SKM-1 treated with dmso at 0.1 percent for 144 hours (cell line): ENCODE results near the gene CETN1.

Experiments
- DNase-seq: peaks from one replicate; lab custom pipeline; 2025; ENCODE audit not compliant: unreplicated experiment; lab: John Stamatoyannopoulos, UW

Gene CETN1

GRCh38 chr18:621291-622043, 41.3 kb downstream of the CETN1 start:
- no peak for DNase-seq

- DNase-seq, result no peak
Measured at GRCh38 chr18:622289-622688, 42.1 kb downstream of the CETN1 start.

- DNase-seq, result peak; percentile 52
Measured at GRCh38 chr18:623761-624620, 43.8 kb downstream of the CETN1 start.

- DNase-seq, result no peak
Measured at GRCh38 chr18:627231-627630, 47.1 kb downstream of the CETN1 start.

- no peak for DNase-seq
Measured at GRCh38 chr18:629269-630150, 49.3 kb downstream of the CETN1 start.

GRCh38 chr18:631560-631959, 51.4 kb downstream of the CETN1 start:
- DNase-seq, result no peak
